SK-N-SH (cell line): ENCODE results near the gene EEF2K. TPM values are rescaled to one million over a fixed set of nuclear protein-coding genes. Genes with fewer than 3 reads are reported as not detected.

Experiments
- CTCF ChIA-PET: fragments of 300-600, 350-600 bp; formaldehyde crosslinking; extraction: SDS; loops from one replicate; lab custom pipeline; 2021; lab: Yijun Ruan, JAX
- POLR2A ChIA-PET: fragments of 350-600 bp; sonication (Branson Sonifier 250); formaldehyde crosslinking; extraction: SDS; loops from one replicate; lab custom pipeline; 2020; ENCODE audit warnings: antibody characterized with exemption, inconsistent platforms; lab: Yijun Ruan, JAX
- DNase-seq: peaks from one replicate; pipeline ENCODE4 v3.0.0; 2012
- H2AFZ ChIP-seq: fragments of 200-600 bp; sonication (generic); 2 replicates; pipeline ENCODE4 v1.8.1; 2016; ENCODE audit warnings: antibody characterized with exemption, mild to moderate bottlenecking, low read depth
- H3F3A ChIP-seq: fragments of 200-600 bp; sonication (generic); replicated peaks from 2 replicates; pipeline ENCODE3; 2016; ENCODE audit warnings: antibody characterized with exemption, mild to moderate bottlenecking; ENCODE audit not compliant: insufficient read depth
- H3K27ac ChIP-seq, 2 experiments: fragments of 200-500 bp in 1 of 2; fragments of 200-600 bp in 1 of 2; sonication (Bioruptor generic) in 1 of 2; sonication (generic), shearing (Covaris generic) in 1 of 2; 2 replicates each; pipeline versions ENCODE4 v1.5.1 to v1.6.1; 2014 to 2016; ENCODE audit warnings: low read depth in 2 of 2, inconsistent platforms in 1 of 2, low read length in 1 of 2, mild to moderate bottlenecking in 1 of 2, mixed read lengths in 1 of 2
- H3K27me3 ChIP-seq: fragments of 200-600 bp; sonication (generic), shearing (Covaris generic); 2 replicates; pipeline ENCODE4 v1.6.1; 2016; ENCODE audit warnings: mixed run types; ENCODE audit not compliant: insufficient read depth
- H3K36me3 ChIP-seq, 2 experiments: fragments of 200-500 bp in 1 of 2; fragments of 200-600 bp in 1 of 2; sonication (Bioruptor generic) in 1 of 2; sonication (generic) in 1 of 2; replicated peaks in 1 of 2; 2 replicates each; pipeline versions ENCODE3 to v1.5.1; 2014 to 2016; ENCODE audit warnings: low read length in 1 of 2, mild to moderate bottlenecking in 1 of 2; ENCODE audit not compliant: insufficient read depth in 2 of 2, control insufficient read depth in 1 of 2
- H3K4me1 ChIP-seq, 2 experiments: fragments of 200-500 bp in 1 of 2; fragments of 200-600 bp in 1 of 2; sonication (Bioruptor generic) in 1 of 2; sonication (generic), shearing (Covaris generic) in 1 of 2; 2 replicates each; pipeline versions ENCODE4 v1.5.1 to v1.6.1; 2014 to 2016; ENCODE audit warnings: low read depth in 1 of 2, low read length in 1 of 2, mixed run types in 1 of 2; ENCODE audit not compliant: insufficient read depth in 2 of 2, control insufficient read depth in 1 of 2
- H3K4me2 ChIP-seq: fragments of 200-600 bp; sonication (generic), shearing (Covaris generic); 2 replicates; pipeline ENCODE4 v1.6.1; 2017; ENCODE audit warnings: mixed run types
- H3K4me3 ChIP-seq, 2 experiments: fragments of 200-500 bp in 1 of 2; fragments of 200-600 bp in 1 of 2; sonication (Bioruptor generic) in 1 of 2; sonication (generic), shearing (Covaris generic) in 1 of 2; 2 replicates each; pipeline versions ENCODE4 v1.5.1 to v1.8.1; 2014 to 2016; ENCODE audit warnings: low read depth in 2 of 2, inconsistent platforms in 1 of 2, low read length in 1 of 2, mild to moderate bottlenecking in 1 of 2, mixed read lengths in 1 of 2, moderate library complexity in 1 of 2
- H3K79me2 ChIP-seq: fragments of 200-600 bp; sonication (generic); 2 replicates; pipeline ENCODE4 v1.8.1; 2017; ENCODE audit warnings: mild to moderate bottlenecking; ENCODE audit not compliant: insufficient read depth
- H3K9ac ChIP-seq: fragments of 200-600 bp; sonication (generic); 2 replicates; pipeline ENCODE4 v1.6.1; 2017; ENCODE audit warnings: mixed run types
- H3K9me2 ChIP-seq: fragments of 200-600 bp; sonication (generic); 2 replicates; pipeline ENCODE4 v1.6.1; 2017; ENCODE audit warnings: mixed run types
- H3K9me3 ChIP-seq: fragments of 200-600 bp; sonication (generic); 2 replicates; pipeline ENCODE4 v1.6.1; 2017; ENCODE audit warnings: mixed run types, mild to moderate bottlenecking, moderate library complexity
- H4K20me1 ChIP-seq: fragments of 200-600 bp; sonication (generic); 2 replicates; pipeline ENCODE4 v1.6.1; 2017; ENCODE audit warnings: mild to moderate bottlenecking, mixed run types; ENCODE audit not compliant: insufficient read depth
- EZH2phosphoT487 ChIP-seq: fragments of 200-600 bp; sonication (generic); IDR thresholded peaks from 2 replicates; pipeline ENCODE4 v1.6.1; 2017; ENCODE audit warnings: low read depth, mixed run types, mild to moderate bottlenecking, antibody characterized with exemption, moderate library complexity, borderline replicate concordance
- MAX ChIP-seq: IDR thresholded peaks from 2 replicates; pipeline ENCODE4 v1.4.0; 2012; ENCODE audit warnings: low read depth
- MEF2A ChIP-seq: IDR thresholded peaks from 2 replicates; pipeline ENCODE4 v1.4.0; 2012; ENCODE audit warnings: low read depth, borderline replicate concordance
- NFIC ChIP-seq: IDR thresholded peaks from 2 replicates; pipeline ENCODE4 v1.4.0; 2012; ENCODE audit warnings: borderline replicate concordance
- NRF1 ChIP-seq: IDR thresholded peaks from 2 replicates; pipeline ENCODE4 v1.6.1; 2012; ENCODE audit warnings: low read depth, mild to moderate bottlenecking, low read length
- POLR2AphosphoS5 ChIP-seq: IDR thresholded peaks from 2 replicates; pipeline ENCODE4 v1.6.1; 2012; ENCODE audit warnings: low read depth, low read length
- RAD21 ChIP-seq: IDR thresholded peaks from 2 replicates; pipeline ENCODE4 v1.6.1; 2012; ENCODE audit warnings: mild to moderate bottlenecking, low read length
- RFX5 ChIP-seq: IDR thresholded peaks from 2 replicates; pipeline ENCODE4 v1.6.1; 2012; ENCODE audit warnings: mild to moderate bottlenecking, improper control_type of control experiment, low read length
- SIN3A ChIP-seq: IDR thresholded peaks from 2 replicates; pipeline ENCODE4 v1.6.1; 2012; ENCODE audit warnings: low read depth, mild to moderate bottlenecking, low read length, moderate library complexity, borderline replicate concordance
- SMC3 ChIP-seq: IDR thresholded peaks from 2 replicates; pipeline ENCODE4 v1.6.1; 2012; ENCODE audit warnings: low read depth, low read length, improper control_type of control experiment
- TCF12 ChIP-seq: IDR thresholded peaks from 2 replicates; pipeline ENCODE4 v1.4.0; 2012
- TEAD4 ChIP-seq: IDR thresholded peaks from 2 replicates; pipeline ENCODE4 v1.4.0; 2012; ENCODE audit warnings: mild to moderate bottlenecking, borderline replicate concordance; ENCODE audit not compliant: insufficient read depth
- YY1 ChIP-seq: IDR thresholded peaks from 2 replicates; pipeline ENCODE4 v1.4.0; 2012; ENCODE audit warnings: low read depth, mild to moderate bottlenecking
- WGBS: methylation state at CpG from one replicate; pipeline ENCODE4 v1.1.6; 2017; ENCODE audit warnings: low lambda C conversion rate; 5-methylcytosine and 5-hydroxymethylcytosine counted together
- polyA plus RNA-seq, 3 experiments: library from polyadenylated mRNA; depleted of rRNA; stranded (reverse); fragments of >200 nt; gene quantifications; 2 replicates each; pipeline ENCODE4 v1.2.3, GENCODE V29; 2012
- TF ChIP-seq, protein P1 (sequence below): fragments of 200-600 bp; sonication (generic); IDR thresholded peaks from 2 replicates; pipeline ENCODE4 v1.6.1; 2017; ENCODE audit warnings: antibody characterized with exemption, mild to moderate bottlenecking, moderate library complexity
- TF ChIP-seq, protein P2 (sequence below): fragments of 150-350 bp; IDR thresholded peaks from 2 replicates; pipeline ENCODE4 v1.6.1; 2016; ENCODE audit warnings: mild to moderate bottlenecking, low read depth, low read length

Gene EEF2K
- polyA plus RNA-seq, 1 of the 3 experiments (the other 2 are of a cell fraction) = 8.0 TPM

GRCh38 chr16:22285080-22285479 is 79.0 kb downstream of the EEF2K start:
- ChIA-PET POLR2A (no interaction called here), CTCF (no interaction called here)
- Histone ChIP-seq H3K4me2 (no peak overlapping the region), H3K27ac (no peak overlapping the region), H3K27me3 (no peaks in the 10 kb centered on the region), H3K9ac (no peak overlapping the region), H4K20me1 (no peaks in the 10 kb centered on the region), H3K36me3 (peaks cover 15 to 26% of the 10 kb centered on the region in 2 experiments), H3K4me3 (no peak overlapping the region), H3K4me1 (peaks cover 0 to 2% of the 10 kb centered on the region in 2 experiments; a peak in 1 of 4 replicates), H2AFZ (no peak overlapping the region), H3K9me3 (no peaks in the 10 kb centered on the region), H3F3A (no peaks in the 10 kb centered on the region), H3K79me2 (no peaks in the 10 kb centered on the region), H3K9me2 (no peaks in the 10 kb centered on the region)
- TF ChIP-seq TCF12 (no peak), EZH2phosphoT487 (no peak), SMC3 (no peak), NFIC (no peak), TEAD4 (no peak), MAX (no peak), RAD21 (no peak)
- TF ChIP-seq, protein P1, sequence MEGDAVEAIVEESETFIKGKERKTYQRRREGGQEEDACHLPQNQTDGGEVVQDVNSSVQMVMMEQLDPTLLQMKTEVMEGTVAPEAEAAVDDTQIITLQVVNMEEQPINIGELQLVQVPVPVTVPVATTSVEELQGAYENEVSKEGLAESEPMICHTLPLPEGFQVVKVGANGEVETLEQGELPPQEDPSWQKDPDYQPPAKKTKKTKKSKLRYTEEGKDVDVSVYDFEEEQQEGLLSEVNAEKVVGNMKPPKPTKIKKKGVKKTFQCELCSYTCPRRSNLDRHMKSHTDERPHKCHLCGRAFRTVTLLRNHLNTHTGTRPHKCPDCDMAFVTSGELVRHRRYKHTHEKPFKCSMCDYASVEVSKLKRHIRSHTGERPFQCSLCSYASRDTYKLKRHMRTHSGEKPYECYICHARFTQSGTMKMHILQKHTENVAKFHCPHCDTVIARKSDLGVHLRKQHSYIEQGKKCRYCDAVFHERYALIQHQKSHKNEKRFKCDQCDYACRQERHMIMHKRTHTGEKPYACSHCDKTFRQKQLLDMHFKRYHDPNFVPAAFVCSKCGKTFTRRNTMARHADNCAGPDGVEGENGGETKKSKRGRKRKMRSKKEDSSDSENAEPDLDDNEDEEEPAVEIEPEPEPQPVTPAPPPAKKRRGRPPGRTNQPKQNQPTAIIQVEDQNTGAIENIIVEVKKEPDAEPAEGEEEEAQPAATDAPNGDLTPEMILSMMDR = no peak
- TF ChIP-seq, protein P2, sequence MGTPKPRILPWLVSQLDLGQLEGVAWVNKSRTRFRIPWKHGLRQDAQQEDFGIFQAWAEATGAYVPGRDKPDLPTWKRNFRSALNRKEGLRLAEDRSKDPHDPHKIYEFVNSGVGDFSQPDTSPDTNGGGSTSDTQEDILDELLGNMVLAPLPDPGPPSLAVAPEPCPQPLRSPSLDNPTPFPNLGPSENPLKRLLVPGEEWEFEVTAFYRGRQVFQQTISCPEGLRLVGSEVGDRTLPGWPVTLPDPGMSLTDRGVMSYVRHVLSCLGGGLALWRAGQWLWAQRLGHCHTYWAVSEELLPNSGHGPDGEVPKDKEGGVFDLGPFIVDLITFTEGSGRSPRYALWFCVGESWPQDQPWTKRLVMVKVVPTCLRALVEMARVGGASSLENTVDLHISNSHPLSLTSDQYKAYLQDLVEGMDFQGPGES = no peak
- DNase-seq = no peak
- 93% methylated on average over 6 of the region's 6 CpGs for WGBS

- Histone ChIP-seq H3K4me2 (no peak overlapping the region), H3F3A (peaks cover 2% of the 10 kb centered on the region), H3K36me3 (no peaks in the 10 kb centered on the region), H3K9ac (no peak overlapping the region), H3K9me3 (no peaks in the 10 kb centered on the region), H3K27ac (no peak overlapping the region), H3K9me2 (no peaks in the 10 kb centered on the region), H3K79me2 (no peaks in the 10 kb centered on the region), H2AFZ (no peak overlapping the region), H4K20me1 (no peaks in the 10 kb centered on the region), H3K27me3 (no peaks in the 10 kb centered on the region), H3K4me3 (no peak overlapping the region), H3K4me1 (no peaks in the 10 kb centered on the region)
- ChIA-PET CTCF (no interaction called here), POLR2A (no interaction called here)
- WGBS = 96% methylated on average over 5 of the region's 5 CpGs
- no peak for DNase-seq
- TF ChIP-seq EZH2phosphoT487 (no peak), SIN3A (no peak), YY1 (no peak), TEAD4 (no peak), MEF2A (no peak), RFX5 (no peak), POLR2AphosphoS5 (no peak), RAD21 (no peak), NRF1 (no peak)
- TF ChIP-seq, protein P1 = no peak
- TF ChIP-seq, protein P2 = no peak
Observed at GRCh38 chr16:22291020-22291419, 84.9 kb downstream of the EEF2K start.
